Karpas-422 (cell line): ENCODE data around the gene CDHR2. TPM values are rescaled to one million over a fixed set of nuclear protein-coding genes. Genes with fewer than 3 reads are reported as not detected.
"Not testable (repeated sequence)": the region's sequence is repeated elsewhere in the genome, so short reads cannot be mapped to it uniquely, and the experiment has no call there.

Source experiments
- DNase-seq: peaks from one replicate; pipeline ENCODE4 v3.0.0-alpha.2; 2015
- H2AFZ ChIP-seq: fragments of 200-600 bp; sonication (generic); 2 replicates; pipeline ENCODE4 v1.6.1; 2014; ENCODE audit warnings: antibody characterized with exemption, low read length, mixed read lengths
- H3K27ac ChIP-seq: fragments of 200-600 bp; sonication (generic); 2 replicates; pipeline ENCODE4 v1.5.1; 2014; ENCODE audit warnings: mild to moderate bottlenecking, low read length, moderate library complexity
- H3K27me3 ChIP-seq: fragments of 200-600 bp; sonication (generic); 2 replicates; pipeline ENCODE4 v1.6.1; 2014; ENCODE audit warnings: low read length, mixed read lengths
- H3K36me3 ChIP-seq: fragments of 200-600 bp; sonication (generic); 2 replicates; pipeline ENCODE4 v1.6.1; 2014; ENCODE audit warnings: low read length, mixed read lengths; ENCODE audit not compliant: insufficient read depth
- H3K4me1 ChIP-seq: fragments of 200-600 bp; sonication (generic); 2 replicates; pipeline ENCODE4 v1.6.1; 2014; ENCODE audit warnings: mild to moderate bottlenecking, low read length, mixed read lengths
- H3K4me2 ChIP-seq: fragments of 200-600 bp; sonication (generic); 2 replicates; pipeline ENCODE4 v1.6.1; 2014; ENCODE audit warnings: low read length, low read depth, mild to moderate bottlenecking; ENCODE audit not compliant: poor library complexity, severe bottlenecking
- H3K4me3 ChIP-seq: fragments of 200-600 bp; sonication (generic); 2 replicates; pipeline ENCODE4 v1.5.1; 2014; ENCODE audit warnings: mild to moderate bottlenecking, antibody characterized with exemption, low read length, mixed read lengths
- H3K79me2 ChIP-seq: fragments of 200-600 bp; sonication (generic); 2 replicates; pipeline ENCODE4 v1.6.1; 2014; ENCODE audit warnings: mild to moderate bottlenecking, low read length, mixed read lengths
- H3K9ac ChIP-seq: fragments of 200-600 bp; sonication (generic); 2 replicates; pipeline ENCODE4 v1.6.0; 2014; ENCODE audit warnings: low read length
- H3K9me2 ChIP-seq: fragments of 200-600 bp; sonication (generic), shearing (Covaris generic); replicated peaks from 2 replicates; pipeline ENCODE4 v1.6.0; 2014; ENCODE audit warnings: mild to moderate bottlenecking, low read length, moderate library complexity; ENCODE audit not compliant: insufficient read depth
- H3K9me3 ChIP-seq: fragments of 300-700, 200-600 bp; sonication (generic); 2 replicates; pipeline ENCODE4 v1.6.1; 2014; ENCODE audit warnings: low read length, mixed read lengths
- H4K20me1 ChIP-seq: fragments of 200-600 bp; sonication (generic); 2 replicates; pipeline ENCODE4 v1.6.1; 2014; ENCODE audit warnings: mild to moderate bottlenecking, antibody characterized with exemption, low read length, low read depth; ENCODE audit not compliant: insufficient read depth
- total RNA-seq: library from RNA; depleted of rRNA; stranded (reverse); fragments of >200 nt; shearing (Covaris generic); gene quantifications from 2 replicates; pipeline ENCODE4 v1.2.3, GENCODE V29; 2014; ENCODE audit warnings: low replicate concordance

Gene CDHR2
- total RNA-seq, 1 experiment from 2014 or later = 0.07 TPM

- Histone ChIP-seq H3K4me2 (no peak overlapping the region), H3K4me1 (peaks cover 22% of the 10 kb centered on the region), H3K27me3 (no peaks in the 10 kb centered on the region), H3K9ac (no peak overlapping the region), H3K9me2 (no peaks in the 10 kb centered on the region), H4K20me1 (no peaks in the 10 kb centered on the region), H3K9me3 (no peaks in the 10 kb centered on the region), H3K36me3 (no peaks in the 10 kb centered on the region), H3K79me2 (peaks cover 3% of the 10 kb centered on the region; the same call in 1 of the 2 replicates), H3K4me3 (no peak overlapping the region), H3K27ac (no peak overlapping the region), H2AFZ (no peak overlapping the region)
- DNase-seq = no peak
These were observed 1.3 kb upstream of the CDHR2 start for GRCh38 chr5:176547802-176548201.

- H2AFZ ChIP-seq = no peak overlapping the region
- H3K4me3 ChIP-seq = no peak overlapping the region
- H4K20me1 ChIP-seq = no peaks in the 10 kb centered on the region
- H3K27me3 ChIP-seq = no peaks in the 10 kb centered on the region
- no peak overlapping the region for H3K9ac ChIP-seq
- no peak overlapping the region for H3K4me2 ChIP-seq
- no peaks in the 10 kb centered on the region for H3K36me3 ChIP-seq
- no peak for DNase-seq
- no peaks in the 10 kb centered on the region for H3K9me2 ChIP-seq
- H3K4me1 ChIP-seq = peaks cover 14% of the 10 kb centered on the region
- H3K27ac ChIP-seq = no peak overlapping the region
- H3K9me3 ChIP-seq = no peaks in the 10 kb centered on the region
- H3K79me2 ChIP-seq = no peaks in the 10 kb centered on the region
These were observed 729 bp downstream of the CDHR2 start for GRCh38 chr5:176549871-176550270.

- H3K27ac ChIP-seq = no peak overlapping the region
- H3K4me2 ChIP-seq = peak overlapping the region; percentile 37
- no peaks in the 10 kb centered on the region for H4K20me1 ChIP-seq
- no peaks in the 10 kb centered on the region for H3K36me3 ChIP-seq
- H3K79me2 ChIP-seq = no peaks in the 10 kb centered on the region
- no peak overlapping the region for H3K9ac ChIP-seq
- DNase-seq = no peak
- peaks cover 14% of the 10 kb centered on the region for H3K4me1 ChIP-seq
- H2AFZ ChIP-seq = no peak overlapping the region
- H3K9me2 ChIP-seq = no peaks in the 10 kb centered on the region
- H3K27me3 ChIP-seq = no peaks in the 10 kb centered on the region
- H3K9me3 ChIP-seq = no peaks in the 10 kb centered on the region
- H3K4me3 ChIP-seq = no peak overlapping the region
These were observed 1.2 kb downstream of the CDHR2 start for GRCh38 chr5:176550275-176550831.

GRCh38 chr5:176550937-176551336 lies 1.8 kb downstream of the CDHR2 start:
- not testable (repeated sequence) for H3K27me3 ChIP-seq, H3K9me3 ChIP-seq, H3K9ac ChIP-seq, H3K36me3 ChIP-seq, H3K9me2 ChIP-seq, H2AFZ ChIP-seq, H3K4me3 ChIP-seq, H3K79me2 ChIP-seq, H3K27ac ChIP-seq, H4K20me1 ChIP-seq, DNase-seq
- peaks cover 14% of the 10 kb centered on the region for H3K4me1 ChIP-seq
- H3K4me2 ChIP-seq = peak overlapping the region; percentile 37

GRCh38 chr5:176552332-176552869 lies 3.3 kb downstream of the CDHR2 start:
- Histone ChIP-seq H3K9ac (no peak overlapping the region), H3K9me3 (no peaks in the 10 kb centered on the region), H3K4me2 (no peak overlapping the region), H3K27ac (no peak overlapping the region), H3K9me2 (no peaks in the 10 kb centered on the region), H2AFZ (no peak overlapping the region), H3K4me1 (peaks cover 14% of the 10 kb centered on the region), H3K79me2 (no peaks in the 10 kb centered on the region), H3K27me3 (no peaks in the 10 kb centered on the region), H3K4me3 (no peak overlapping the region), H3K36me3 (no peaks in the 10 kb centered on the region), H4K20me1 (no peaks in the 10 kb centered on the region)
- no peak for DNase-seq

GRCh38 chr5:176553260-176554085 lies 4.3 kb downstream of the CDHR2 start:
- no peaks in the 10 kb centered on the region for H3K9me3 ChIP-seq
- no peak overlapping the region for H2AFZ ChIP-seq
- DNase-seq = no peak

GRCh38 chr5:176557846-176558245 lies 8.7 kb downstream of the CDHR2 start:
- Histone ChIP-seq H4K20me1 (no peaks in the 10 kb centered on the region), H3K4me2 (no peak overlapping the region), H3K79me2 (no peaks in the 10 kb centered on the region), H2AFZ (no peak overlapping the region), H3K9me3 (no peaks in the 10 kb centered on the region), H3K9ac (no peak overlapping the region), H3K27me3 (no peaks in the 10 kb centered on the region), H3K36me3 (no peaks in the 10 kb centered on the region), H3K4me3 (no peak overlapping the region), H3K4me1 (peaks cover 10% of the 10 kb centered on the region), H3K9me2 (no peaks in the 10 kb centered on the region), H3K27ac (no peak overlapping the region)
- no peak for DNase-seq

More at GRCh38 chr5:176553260-176554085, 4.3 kb downstream of the CDHR2 start:
- H3K27ac ChIP-seq = no peak overlapping the region
- H3K4me1 ChIP-seq = peaks cover 14% of the 10 kb centered on the region
- no peaks in the 10 kb centered on the region for H3K79me2 ChIP-seq
- no peaks in the 10 kb centered on the region for H3K27me3 ChIP-seq
- H3K36me3 ChIP-seq = no peaks in the 10 kb centered on the region
- H4K20me1 ChIP-seq = no peaks in the 10 kb centered on the region
- H3K9ac ChIP-seq = no peak overlapping the region
- no peak overlapping the region for H3K4me3 ChIP-seq
- no peaks in the 10 kb centered on the region for H3K9me2 ChIP-seq
- no peak overlapping the region for H3K4me2 ChIP-seq

- Histone ChIP-seq H3K27ac (no peak overlapping the region), H3K27me3 (no peaks in the 10 kb centered on the region), H3K9ac (no peak overlapping the region), H3K79me2 (no peaks in the 10 kb centered on the region), H3K4me1 (peaks cover 4% of the 10 kb centered on the region; the same call in 1 of the 2 replicates), H2AFZ (no peak overlapping the region), H4K20me1 (no peaks in the 10 kb centered on the region), H3K36me3 (no peaks in the 10 kb centered on the region), H3K4me3 (no peak overlapping the region), H3K4me2 (no peak overlapping the region), H3K9me2 (no peaks in the 10 kb centered on the region), H3K9me3 (no peaks in the 10 kb centered on the region)
- DNase-seq = peak; percentile 69
These were observed 10.5 kb downstream of the CDHR2 start for GRCh38 chr5:176559683-176560082.
